Measurements from ENCODE around the gene FCRL1. TPM values are rescaled to one million over a fixed set of nuclear protein-coding genes. Genes with fewer than 3 reads are reported as not detected.

FCRL1 gene
- total RNA-seq, 1 experiment from 2014 or later = not detected

GRCh38 chr1:157774412-157774811 is 45.5 kb downstream of the FCRL1 start:
- H3K23me2 ChIP-seq (ENCODE audit: insufficient read length, low read depth, low read length, poor library complexity, severe bottlenecking) = no peaks in the 10 kb centered on the region
- H2AFZ ChIP-seq (ENCODE audit: low read length) = no peak overlapping the region
- no peak overlapping the region for H3K18ac ChIP-seq (ENCODE audit: insufficient read length, low read depth, low read length)
- H3K79me1 ChIP-seq (ENCODE audit: insufficient read depth, low read depth, low read length, poor library complexity, severe bottlenecking) = no peaks in the 10 kb centered on the region
- no peak overlapping the region for H2BK20ac ChIP-seq (ENCODE audit: low read depth, low read length, poor library complexity, severe bottlenecking)
- DNase-seq = no peak
- no peak overlapping the region for H3K14ac ChIP-seq (ENCODE audit: insufficient read depth, low read length)
- WGBS (ENCODE audit: extremely low coverage, insufficient read length, low lambda C conversion rate) = no CpG with 5 or more reads among the region's 2 CpGs
- no peaks in the 10 kb centered on the region for H3K9me3 ChIP-seq (ENCODE audit: control insufficient read depth, low read depth, low read length)
- Mint-ChIP-seq H3K27ac (no peak overlapping the region), H3K4me3 (no peak overlapping the region), H3K9me3 (no peaks in the 10 kb centered on the region), H3K4me1 (peaks cover 6 to 8% of the 10 kb centered on the region in 2 experiments), H3K27me3 (ENCODE audit: low read depth) (no peaks in the 10 kb centered on the region; the same call in 1 of the 2 replicates), H3K36me3 (ENCODE audit: insufficient read depth in 1 of 3, low read depth in 3 of 3) (no peaks in the 10 kb centered on the region)
- no peak for TF ChIP-seq CTCF (conservative IDR thresholded peaks at IDR 0.05)
- no peak overlapping the region for H3K4ac ChIP-seq (ENCODE audit: low read depth, low read length)
- H2BK120ac ChIP-seq (ENCODE audit: low read depth, low read length, poor library complexity, severe bottlenecking) = no peak overlapping the region
- H4K8ac ChIP-seq (replicated peaks; ENCODE audit: insufficient read length, low read depth, low read length) = no peak overlapping the region
- H3K4me1 ChIP-seq (ENCODE audit: insufficient read depth, low read length) = peaks cover under 1% of the 10 kb centered on the region; the same call in 1 of the 2 replicates
- H3K23ac ChIP-seq (ENCODE audit: insufficient read length, low read depth, low read length) = no peak overlapping the region
- H3K4me2 ChIP-seq (ENCODE audit: insufficient read depth, insufficient read length, low read length) = no peak overlapping the region
- no peak overlapping the region for H2AK5ac ChIP-seq (ENCODE audit: insufficient read length, low read length)
- no peak overlapping the region for H3K56ac ChIP-seq (ENCODE audit: insufficient read length, low read depth, low read length)
- H4K20me1 ChIP-seq (ENCODE audit: control insufficient read depth, insufficient read depth, insufficient read length) = no peaks in the 10 kb centered on the region
- no peak overlapping the region for H2BK12ac ChIP-seq (ENCODE audit: insufficient read length, low read depth, low read length)
- no peak overlapping the region for H2BK15ac ChIP-seq (ENCODE audit: low read depth, low read length)
- H3T11ph ChIP-seq (ENCODE audit: low read length) = no peak overlapping the region
- H3K79me2 ChIP-seq (ENCODE audit: insufficient read depth, low read length) = no peaks in the 10 kb centered on the region
- H4K5ac ChIP-seq (ENCODE audit: insufficient read length, low read depth, low read length) = no peak overlapping the region
- H3K27me3 ChIP-seq (ENCODE audit: insufficient read depth, low read length) = no peaks in the 10 kb centered on the region
- no peak overlapping the region for H2BK5ac ChIP-seq (ENCODE audit: insufficient read length, low read length)
- H3K27ac ChIP-seq (ENCODE audit: insufficient read length, low read depth, low read length) = no peak overlapping the region
- H3K9ac ChIP-seq (ENCODE audit: extremely low read depth, insufficient read length, low read length) = no peak overlapping the region
- no peak overlapping the region for H4K91ac ChIP-seq (ENCODE audit: insufficient read length, low read depth, low read length)

Data from H9 (cell line).